GM12878 (cell line): Measurements from ENCODE around the gene BCAS2. TPM values are rescaled to one million over a fixed set of nuclear protein-coding genes. Genes with fewer than 3 reads are reported as not detected.

Source experiments
- ATAC-seq: fragments of 200-7000 bp; cut with Tn5 transposase; 3 replicates; pipeline ENCODE4 v1.9.1; 2020; ENCODE audit warnings: mild to moderate bottlenecking, moderate library complexity
- BruUV-seq: library from RNA; stranded (reverse); fragments of 400-500 nt; replicated peaks from 2 replicates; lab custom pipeline; 2021; lab: Mats Ljungman, UMichigan
- CTCF ChIA-PET: fragments of 300-600 bp; sonication (Branson Sonifier 250); formaldehyde crosslinking; extraction: SDS; loops from one replicate; lab custom pipeline; 2021; ENCODE audit warnings: inconsistent platforms; lab: Yijun Ruan, JAX
- POLR2A ChIA-PET: fragments of 350-600 bp; formaldehyde crosslinking; extraction: SDS; loops from one replicate; lab custom pipeline; 2021; ENCODE audit warnings: inconsistent platforms; lab: Charles Lee
- RAD21 ChIA-PET: fragments of 300-600 bp; sonication (Branson Sonifier 250); formaldehyde crosslinking; loops from one replicate; lab custom pipeline; 2023; ENCODE audit warnings: antibody characterized with exemption; ENCODE audit not compliant: unreplicated experiment; lab: Charles Lee
- SMC1A ChIA-PET: fragments of 300-600 bp; sonication (Branson Sonifier 250); formaldehyde crosslinking; loops from one replicate; lab custom pipeline; 2023; ENCODE audit not compliant: unreplicated experiment, uncharacterized antibody; lab: Charles Lee
- DNase-seq: peaks from one replicate; pipeline ENCODE4 v3.0.0-alpha.2; 2011; ENCODE audit warnings: low read depth, low spot score
- FAIRE-seq: peaks from 3 replicates; lab custom pipeline; 2011; peaks lifted over from hg19 to GRCh38; lab: Jason Lieb, UNC
- H2AFZ ChIP-seq: 2 replicates; pipeline ENCODE4 v1.6.0; 2011; ENCODE audit warnings: low read depth, low read length, control low read depth; ENCODE audit not compliant: control insufficient read depth
- H3K27ac ChIP-seq: 2 replicates; pipeline ENCODE4 v1.5.1; 2011; ENCODE audit warnings: control low read depth; ENCODE audit not compliant: control insufficient read depth, insufficient read depth
- H3K27me3 ChIP-seq, 2 experiments: replicated peaks in 1 of 2; 2 replicates each; pipeline versions ENCODE4 v1.6.0 to v1.6.1; 2011; ENCODE audit warnings: low read length in 1 of 2; ENCODE audit not compliant: control insufficient read depth in 2 of 2, insufficient read depth in 2 of 2
- H3K36me3 ChIP-seq, 2 experiments: 2 replicates each; pipeline ENCODE4 v1.5.1; 2011; ENCODE audit warnings: low read length in 1 of 2; ENCODE audit not compliant: control insufficient read depth in 2 of 2, insufficient read depth in 2 of 2
- H3K4me1 ChIP-seq: 2 replicates; pipeline ENCODE4 v1.6.1; 2011; ENCODE audit warnings: mild to moderate bottlenecking, low read length, moderate library complexity, mixed read lengths; ENCODE audit not compliant: control insufficient read depth, insufficient read depth
- H3K4me2 ChIP-seq: 2 replicates; pipeline ENCODE4 v1.6.0; 2011; ENCODE audit warnings: control low read depth; ENCODE audit not compliant: control insufficient read depth, insufficient read depth
- H3K4me3 ChIP-seq: fragments of 200-600 bp; sonication (generic); 2 replicates; pipeline ENCODE4 v1.5.1; 2016
- H3K79me2 ChIP-seq: 2 replicates; pipeline ENCODE4 v1.6.0; 2011; ENCODE audit warnings: low read length; ENCODE audit not compliant: control insufficient read depth, insufficient read depth
- H3K9ac ChIP-seq: 2 replicates; pipeline ENCODE4 v1.8.0; 2011; ENCODE audit warnings: low read length, control low read depth, mixed read lengths; ENCODE audit not compliant: control insufficient read depth, insufficient read depth
- H3K9me3 ChIP-seq: replicated peaks from 3 replicates; pipeline ENCODE4 v1.5.1; 2011; ENCODE audit warnings: mild to moderate bottlenecking, low read length; ENCODE audit not compliant: control insufficient read depth, insufficient read depth
- H4K20me1 ChIP-seq: 2 replicates; pipeline ENCODE4 v1.6.0; 2011; ENCODE audit not compliant: control insufficient read depth, insufficient read depth
- CHD2 ChIP-seq: IDR thresholded peaks from 2 replicates; pipeline ENCODE4 v1.6.1; 2011; ENCODE audit warnings: low read depth, low read length, improper control_type of control experiment, borderline replicate concordance
- HDAC2 ChIP-seq: fragments of 200-600 bp; sonication (generic); IDR thresholded peaks from 2 replicates; pipeline ENCODE4 v1.6.1; 2017
- KLF5 ChIP-seq: fragments of 450-650 bp; IDR thresholded peaks from 2 replicates; pipeline ENCODE4 v1.6.1; 2014; ENCODE audit warnings: mild to moderate bottlenecking; ENCODE audit not compliant: partially characterized antibody
- MEF2A ChIP-seq: IDR thresholded peaks from 2 replicates; pipeline ENCODE4 v1.6.1; 2011; ENCODE audit warnings: low read depth, mild to moderate bottlenecking, low read length, moderate library complexity; ENCODE audit not compliant: insufficient read depth
- NFIC ChIP-seq: IDR thresholded peaks from 2 replicates; pipeline ENCODE4 v1.6.1; 2012; ENCODE audit warnings: low read depth, mild to moderate bottlenecking, inconsistent platforms, low read length, moderate library complexity
- POLR2AphosphoS2 ChIP-seq: IDR thresholded peaks from 2 replicates; pipeline ENCODE4 v1.6.1; 2011; ENCODE audit warnings: low read depth, mild to moderate bottlenecking, low read length, improper control_type of control experiment, moderate library complexity
- RAD21 ChIP-seq: IDR thresholded peaks from 2 replicates; pipeline ENCODE4 v1.6.1; 2011; ENCODE audit warnings: mild to moderate bottlenecking, low read depth, low read length, moderate library complexity; ENCODE audit not compliant: insufficient read depth
- RAD51 ChIP-seq: fragments of 450-650 bp; IDR thresholded peaks from 2 replicates; pipeline ENCODE4 v1.6.1; 2016; ENCODE audit warnings: moderate library complexity, mild to moderate bottlenecking, inconsistent platforms
- SMAD1 ChIP-seq: fragments of 450-650 bp; IDR thresholded peaks from 2 replicates; pipeline ENCODE4 v1.6.1; 2018; ENCODE audit warnings: mild to moderate bottlenecking, low read depth; ENCODE audit not compliant: partially characterized antibody
- SPI1 ChIP-seq: IDR thresholded peaks from 2 replicates; pipeline ENCODE4 v1.6.1; 2011; ENCODE audit warnings: low read depth, mild to moderate bottlenecking, low read length, moderate library complexity, borderline replicate concordance; ENCODE audit not compliant: insufficient read depth
- TCF3 ChIP-seq: IDR thresholded peaks from 2 replicates; pipeline ENCODE4 v1.6.1; 2012; ENCODE audit warnings: low read depth, mild to moderate bottlenecking, low read length, borderline replicate concordance; ENCODE audit not compliant: insufficient read depth
- TCF7 ChIP-seq: IDR thresholded peaks from 2 replicates; pipeline ENCODE4 v1.6.1; 2014; ENCODE audit warnings: antibody characterized with exemption, borderline replicate concordance
- WGBS: methylation state at CpG from one replicate; pipeline ENCODE4 v1.1.6; 2016; ENCODE audit warnings: low lambda C conversion rate; ENCODE audit not compliant: insufficient replicate concordance, insufficient coverage; ENCODE audit errors: missing lambda C conversion rate; 5-methylcytosine and 5-hydroxymethylcytosine counted together
- in situ Hi-C: fragments of 300-500 bp; cut with MboI; formaldehyde crosslinking; loops from 9 replicates; pipeline ENCODE4 v1.14.3; 2018; ENCODE audit warnings: mixed read lengths
- intact Hi-C: fragments of 100-400 bp; cut with micrococcal nuclease; formaldehyde crosslinking; loops from one replicate; pipeline ENCODE4 v1.14.2; 2022; ENCODE audit not compliant: unreplicated experiment
- polyA plus RNA-seq, 11 experiments: library from polyadenylated mRNA; depleted of rRNA in 4 of 11; unstranded in 6 of 11; stranded (reverse) in 5 of 11; fragments of >200 nt; fragmentation: Nextera tagmentation in 4 of 11; fragmentation: Illumina TruSeq in 1 of 11; extraction: Ambion mirVana in 4 of 11; extraction: Trizol in 1 of 11; gene quantifications; 1 replicate in 1 of 11; 2 replicates in 10 of 11; pipeline versions ENCODE4 v1.2.1 to v1.2.3, GENCODE V29; 2011 to 2016; ENCODE audit warnings: inconsistent platforms in 2 of 11, missing spikeins in 2 of 11, low read depth in 1 of 11
- total RNA-seq, 4 experiments: library from RNA; depleted of rRNA in 3 of 4; stranded (reverse); fragments of >200 nt in 3 of 4; fragmentation: Illumina TruSeq in 1 of 4; extraction: Trizol in 1 of 4; gene quantifications; 2 replicates each; pipeline versions ENCODE4 v1.2.1 to v1.2.3, GENCODE V29; 2013 to 2021
- TF ChIP-seq, protein P1 (sequence below): fragments of 450-650 bp; IDR thresholded peaks from 2 replicates; pipeline ENCODE4 v1.6.1; 2016; ENCODE audit warnings: mild to moderate bottlenecking
- TF ChIP-seq, protein P2 (sequence below): fragments of 450-650 bp; IDR thresholded peaks from 2 replicates; pipeline ENCODE4 v1.6.1; 2014; ENCODE audit warnings: mild to moderate bottlenecking

The BCAS2 gene
- total and polyA plus RNA-seq, 10 of the 15 experiments (the other 5 are each of a cell fraction or from before 2014, with no cell fraction given): 37.3 to 129 (median 60.7) TPM

DNA sequence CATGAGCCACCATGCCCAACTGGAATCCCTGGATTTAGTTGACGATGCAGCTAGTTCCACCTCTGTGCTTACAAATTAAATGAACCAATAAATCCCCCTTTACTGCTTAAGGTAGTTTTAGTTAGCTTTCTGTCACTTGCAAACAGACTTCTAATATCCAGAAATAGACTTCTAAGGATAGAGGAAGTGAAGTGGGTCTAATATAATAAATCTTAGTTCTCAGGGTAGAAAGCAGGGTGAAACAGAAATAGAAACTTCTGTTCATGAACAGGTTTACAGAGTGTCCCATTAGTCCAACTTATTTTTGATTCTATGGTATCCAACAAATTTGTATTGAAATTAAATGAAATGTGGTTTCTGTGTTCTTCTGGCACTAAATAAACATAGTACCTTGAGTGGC lies 20.1 kb downstream of the BCAS2 start:
- ChIA-PET CTCF (interaction anchor here (0.7 to 8.0 kb wide), 2 partner anchors 125 to 215 kb away, joined by 3 to 54 read pairs; no protein-coding TSS in a partner anchor), RAD21 (interaction anchor here (0.9 kb wide), 1 partner anchor 15 kb away, joined by 4 read pairs; no protein-coding TSS in a partner anchor), POLR2A (no interaction called here), SMC1A (interaction anchor here (0.7 kb wide), 1 partner anchor 20 kb away, joined by 3 read pairs; the partner anchor contains the start of gene BCAS2)
- Histone ChIP-seq H3K9me3 (no peaks in the 10 kb centered on the region), H3K9ac (no peak overlapping the region), H3K79me2 (no peaks in the 10 kb centered on the region), H3K36me3 (peaks cover 0 to 2% of the 10 kb centered on the region in 2 experiments; a peak in 2 of 4 replicates), H3K4me3 (no peak overlapping the region), H3K4me1 (peaks cover 11% of the 10 kb centered on the region), H4K20me1 (no peaks in the 10 kb centered on the region), H3K4me2 (peak overlapping the region; percentile 34), H3K27me3 (no peaks in the 10 kb centered on the region), H3K27ac (no peak overlapping the region), H2AFZ (no peak overlapping the region)
- in situ Hi-C loops (no loop called here), intact Hi-C loops (loop anchor here (2.0 kb wide), 1 partner anchor 19 kb away; the partner anchor contains the start of gene BCAS2)
- DNase-seq: no peak
- ATAC-seq: peak; percentile 47; the same call in 2 of the 3 replicates
- 100% methylated on average over 1 of the region's 1 CpG for WGBS
- BruUV-seq: no TSS peak
- FAIRE-seq: no peak
- TF ChIP-seq SPI1 (peak; percentile 44; the same call in 1 of the 2 replicates), MEF2A (peak; percentile 52; the same call in 1 of the 2 replicates), CHD2 (no peak), TCF3 (no peak), HDAC2 (no peak), RAD21 (no peak)

DNA sequence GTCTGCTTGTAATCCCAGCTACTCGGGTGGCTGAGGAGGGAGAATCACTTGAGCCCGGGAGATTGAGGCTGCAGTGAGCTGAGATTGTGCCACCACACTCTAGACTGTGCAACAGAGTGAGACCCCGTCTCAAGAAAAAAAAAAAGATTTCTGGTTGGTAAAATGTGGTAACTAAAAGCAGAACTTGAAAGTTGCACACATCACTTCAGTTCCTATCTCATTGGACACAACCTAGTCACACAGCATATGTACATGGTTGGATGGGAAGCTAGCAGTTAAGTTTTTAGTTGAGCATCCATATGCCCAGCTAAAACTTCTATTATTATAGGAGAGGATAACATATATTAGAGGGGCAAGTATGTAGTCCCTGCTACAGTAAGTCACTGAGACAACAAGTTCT lies 22.1 kb downstream of the BCAS2 start:
- ChIA-PET CTCF (interaction anchor here (0.8 to 8.0 kb wide), 10 partner anchors 11 to 580 kb away, joined by 3 to 54 read pairs (median 3); partner anchors contain the start of gene OLFML3), POLR2A (interaction anchor here (0.7 to 1.3 kb wide), 2 partner anchors 49 to 156 kb away, joined by 3 to 5 read pairs; partner anchors contain the start of gene TRIM33)
- no peak overlapping the region for H3K4me3 ChIP-seq
- TF ChIP-seq, protein P1, sequence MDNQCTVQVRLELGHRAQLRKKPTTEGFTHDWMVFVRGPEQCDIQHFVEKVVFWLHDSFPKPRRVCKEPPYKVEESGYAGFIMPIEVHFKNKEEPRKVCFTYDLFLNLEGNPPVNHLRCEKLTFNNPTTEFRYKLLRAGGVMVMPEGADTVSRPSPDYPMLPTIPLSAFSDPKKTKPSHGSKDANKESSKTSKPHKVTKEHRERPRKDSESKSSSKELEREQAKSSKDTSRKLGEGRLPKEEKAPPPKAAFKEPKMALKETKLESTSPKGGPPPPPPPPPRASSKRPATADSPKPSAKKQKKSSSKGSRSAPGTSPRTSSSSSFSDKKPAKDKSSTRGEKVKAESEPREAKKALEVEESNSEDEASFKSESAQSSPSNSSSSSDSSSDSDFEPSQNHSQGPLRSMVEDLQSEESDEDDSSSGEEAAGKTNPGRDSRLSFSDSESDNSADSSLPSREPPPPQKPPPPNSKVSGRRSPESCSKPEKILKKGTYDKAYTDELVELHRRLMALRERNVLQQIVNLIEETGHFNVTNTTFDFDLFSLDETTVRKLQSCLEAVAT: no peak
- TF ChIP-seq TCF3 (no peak), POLR2AphosphoS2 (no peak), NFIC (no peak), KLF5 (no peak), SMAD1 (no peak), TCF7 (no peak), RAD51 (no peak)
- TF ChIP-seq, protein P2, sequence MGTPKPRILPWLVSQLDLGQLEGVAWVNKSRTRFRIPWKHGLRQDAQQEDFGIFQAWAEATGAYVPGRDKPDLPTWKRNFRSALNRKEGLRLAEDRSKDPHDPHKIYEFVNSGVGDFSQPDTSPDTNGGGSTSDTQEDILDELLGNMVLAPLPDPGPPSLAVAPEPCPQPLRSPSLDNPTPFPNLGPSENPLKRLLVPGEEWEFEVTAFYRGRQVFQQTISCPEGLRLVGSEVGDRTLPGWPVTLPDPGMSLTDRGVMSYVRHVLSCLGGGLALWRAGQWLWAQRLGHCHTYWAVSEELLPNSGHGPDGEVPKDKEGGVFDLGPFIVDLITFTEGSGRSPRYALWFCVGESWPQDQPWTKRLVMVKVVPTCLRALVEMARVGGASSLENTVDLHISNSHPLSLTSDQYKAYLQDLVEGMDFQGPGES: no peak

More for the DNA sequence above, 22.1 kb downstream of the BCAS2 start:
- intact Hi-C loops (no loop called here), in situ Hi-C loops (loop anchor here (10.0 kb wide), 1 partner anchor 585 kb away; the partner anchor contains the start of gene OLFML3)
- Histone ChIP-seq H3K4me2 (no peak overlapping the region), H3K9ac (no peak overlapping the region), H3K27ac (no peak overlapping the region), H3K4me1 (peaks cover 11% of the 10 kb centered on the region), H3K36me3 (no peaks in the 10 kb centered on the region; a peak in 1 of 4 replicates), H2AFZ (peak overlapping the region; percentile 1; the same call in 1 of the 2 replicates), H3K27me3 (no peaks in the 10 kb centered on the region), H3K9me3 (no peaks in the 10 kb centered on the region), H4K20me1 (no peaks in the 10 kb centered on the region), H3K79me2 (no peaks in the 10 kb centered on the region)
- ChIA-PET RAD21 (interaction anchor here (1.5 kb wide), 1 partner anchor 10 kb away, joined by 4 read pairs; no protein-coding TSS in a partner anchor), SMC1A (interaction anchor here (0.9 to 1.6 kb wide), 3 partner anchors 11 to 211 kb away, joined by 3 to 6 read pairs (median 5); no protein-coding TSS in a partner anchor)
- BruUV-seq: no TSS peak
- ATAC-seq (peak; percentile 78), DNase-seq (no peak), FAIRE-seq (no peak)
- WGBS: 44% methylated on average over 3 of the region's 3 CpGs
